A549 (cell line): ENCODE results near the gene OPRM1. TPM values are rescaled to one million over a fixed set of nuclear protein-coding genes. Genes with fewer than 3 reads are reported as not detected.

Experiments
- ATAC-seq, 2 experiments: fragments of 200-7000 bp in 1 of 2; fragments of >200 bp in 1 of 2; cut with Nextera tagmentation in 1 of 2; cut with Tn5 transposase in 1 of 2; 3 replicates each; pipeline versions ENCODE4 v1.8.0 to v1.9.1; 2018 to 2020; ENCODE audit warnings: mild to moderate bottlenecking in 1 of 2, moderate library complexity in 1 of 2
- CTCF ChIA-PET: fragments of 300-600 bp; sonication (Branson Sonifier 250); formaldehyde crosslinking; extraction: SDS; loops from one replicate; lab custom pipeline; 2021; ENCODE audit warnings: antibody characterized with exemption, inconsistent platforms; lab: Yijun Ruan, JAX
- POLR2A ChIA-PET: fragments of 350-600 bp; formaldehyde crosslinking; extraction: SDS; loops from one replicate; lab custom pipeline; 2021; ENCODE audit warnings: antibody characterized with exemption, inconsistent platforms; lab: Yijun Ruan, JAX
- DNase-seq, 2 experiments: peaks; one replicate each; pipeline versions ENCODE4 v3.0.0 to v3.0.0-alpha.2; 2011 to 2016; ENCODE audit warnings: low read depth in 1 of 2, low spot score in 1 of 2
- FAIRE-seq: peaks from 2 replicates; lab custom pipeline; 2011; peaks lifted over from hg19 to GRCh38; lab: Jason Lieb, UNC
- H3K27ac ChIP-seq, 2 experiments: fragments of >200 bp; sonication (Bioruptor Twin); formaldehyde crosslinking; 3 replicates each; pipeline ENCODE4 v1.5.1; 2016 to 2017
- H3K4me1 ChIP-seq: fragments of >200 bp; sonication (Bioruptor Twin); formaldehyde crosslinking; 3 replicates; pipeline ENCODE4 v1.6.1; 2016
- H3K4me2 ChIP-seq: fragments of >200 bp; sonication (Bioruptor Twin); formaldehyde crosslinking; 3 replicates; pipeline ENCODE4 v1.6.1; 2016
- H3K4me3 ChIP-seq: fragments of >200 bp; sonication (Bioruptor Twin); formaldehyde crosslinking; 3 replicates; pipeline ENCODE4 v1.5.1; 2016
- H3K9me3 ChIP-seq: fragments of >200 bp; sonication (Bioruptor Twin); formaldehyde crosslinking; 3 replicates; pipeline ENCODE4 v1.6.1; 2016
- CBX2 ChIP-seq: fragments of 200-600 bp; sonication (generic); IDR thresholded peaks from 2 replicates; pipeline ENCODE4 v1.6.1; 2016; ENCODE audit warnings: low read depth, mild to moderate bottlenecking, borderline replicate concordance
- CHD2 ChIP-seq: fragments of 150-350 bp; IDR thresholded peaks from 2 replicates; pipeline ENCODE4 v1.6.1; 2014; ENCODE audit warnings: low read length; ENCODE audit not compliant: partially characterized antibody
- CHD4 ChIP-seq: fragments of 200-600 bp; sonication (generic); IDR thresholded peaks from 2 replicates; pipeline ENCODE4 v1.6.1; 2016; ENCODE audit warnings: antibody characterized with exemption, mild to moderate bottlenecking, borderline replicate concordance
- E2F6 ChIP-seq: IDR thresholded peaks from 2 replicates; pipeline ENCODE4 v1.6.1; 2012; ENCODE audit warnings: low read depth, borderline replicate concordance
- EHF ChIP-seq: fragments of 250-450 bp; sonication (Bioruptor Pico); IDR thresholded peaks from 2 replicates; pipeline ENCODE4 v1.5.0; 2020; ENCODE audit warnings: mild to moderate bottlenecking
- EHMT2 ChIP-seq: fragments of 200-600 bp; sonication (generic); IDR thresholded peaks from 2 replicates; pipeline ENCODE4 v1.6.1; 2016; ENCODE audit warnings: antibody characterized with exemption, low read depth, mild to moderate bottlenecking, moderate library complexity
- ELK1 ChIP-seq: fragments of 150-350 bp; IDR thresholded peaks from 2 replicates; pipeline ENCODE4 v1.6.1; 2014; ENCODE audit warnings: low read depth, mild to moderate bottlenecking, low read length
- EP300 ChIP-seq, 2 experiments: fragments of >200 bp; sonication (Bioruptor Twin); formaldehyde crosslinking; IDR thresholded peaks; 2 replicates in 1 of 2; 3 replicates in 1 of 2; pipeline ENCODE4 v1.6.1; 2016 to 2017
- FOSL2 ChIP-seq, 2 experiments: fragments of 450-650 bp in 1 of 2; fragments of >200 bp in 1 of 2; sonication (Bioruptor Twin) in 1 of 2; formaldehyde crosslinking; IDR thresholded peaks; 2 replicates each; pipeline versions ENCODE4 v1.5.0 to v1.6.1; 2016 to 2020; ENCODE audit warnings: mild to moderate bottlenecking in 1 of 2, moderate library complexity in 1 of 2
- HEYL ChIP-seq: fragments of 250-450 bp; sonication (Bioruptor Pico); IDR thresholded peaks from 2 replicates; pipeline ENCODE4 v1.8.0; 2021; ENCODE audit warnings: mild to moderate bottlenecking, moderate library complexity
- HMGXB4 ChIP-seq: fragments of 250-450 bp; sonication (Bioruptor Pico); IDR thresholded peaks from 2 replicates; pipeline ENCODE4 v1.5.0; 2021; ENCODE audit warnings: mild to moderate bottlenecking, moderate library complexity, borderline replicate concordance
- HOXB13 ChIP-seq: fragments of 250-450 bp; sonication (Bioruptor Pico); IDR thresholded peaks from 2 replicates; pipeline ENCODE4 v1.5.0; 2020; ENCODE audit warnings: low read depth, mild to moderate bottlenecking, moderate library complexity
- NR3C1 ChIP-seq: fragments of >200 bp; sonication (Bioruptor Twin); formaldehyde crosslinking; IDR thresholded peaks from 3 replicates; pipeline ENCODE4 v1.6.1; 2017
- RARB ChIP-seq: fragments of 250-450 bp; sonication (Bioruptor Pico); IDR thresholded peaks from 2 replicates; pipeline ENCODE4 v1.8.0; 2021; ENCODE audit warnings: mild to moderate bottlenecking, moderate library complexity
- RFX5 ChIP-seq: fragments of 450-650 bp; IDR thresholded peaks from 2 replicates; pipeline ENCODE4 v1.7.1; 2014; ENCODE audit warnings: antibody characterized with exemption, mild to moderate bottlenecking, moderate library complexity
- RNF2 ChIP-seq: fragments of 200-600 bp; sonication (generic); IDR thresholded peaks from 2 replicates; pipeline ENCODE4 v1.6.1; 2016; ENCODE audit warnings: low read depth, mild to moderate bottlenecking, antibody characterized with exemption, moderate library complexity, borderline replicate concordance
- SMC3 ChIP-seq: fragments of >200 bp; sonication (Bioruptor Twin); formaldehyde crosslinking; IDR thresholded peaks from 3 replicates; pipeline ENCODE4 v1.6.1; 2018; ENCODE audit warnings: inconsistent platforms
- TP53 ChIP-seq: fragments of 250-450 bp; sonication (Bioruptor Pico); IDR thresholded peaks from 2 replicates; pipeline ENCODE4 v1.5.0; 2021; ENCODE audit warnings: mild to moderate bottlenecking, moderate library complexity
- ZC3H11A ChIP-seq: fragments of 450-650 bp; IDR thresholded peaks from 2 replicates; pipeline ENCODE4 v1.6.1; 2014; ENCODE audit warnings: antibody characterized with exemption, mild to moderate bottlenecking
- ZNF302 ChIP-seq: fragments of 250-450 bp; sonication (Bioruptor Pico); IDR thresholded peaks from 2 replicates; pipeline ENCODE4 v1.9.0; 2021; ENCODE audit warnings: inconsistent platforms, mild to moderate bottlenecking, moderate library complexity
- WGBS: methylation state at CpG from one replicate; pipeline ENCODE4 v1.1.6; 2017; ENCODE audit errors: missing lambda C conversion rate; 5-methylcytosine and 5-hydroxymethylcytosine counted together
- polyA plus RNA-seq, 4 experiments: library from polyadenylated mRNA; depleted of rRNA in 3 of 4; stranded (reverse); fragments of >200 nt; fragmentation: RNase III in 1 of 4; extraction: RNeasy Plus Mini Kit Qiagen cat#74134 plus additional on column Dnase treatment in 1 of 4; gene quantifications; 2 replicates in 3 of 4; 3 replicates in 1 of 4; pipeline ENCODE4 v1.2.3, GENCODE V29; 2011 to 2017
- TF ChIP-seq, protein P1 (sequence below): IDR thresholded peaks from 2 replicates; pipeline ENCODE4 v1.6.1; 2012

The OPRM1 gene
- polyA plus RNA-seq, 2 of the 4 experiments (the other 2 are of a cell fraction), result not detected

GRCh38 chr6:154280521-154280920 lies 241.5 kb downstream of the OPRM1 start:
- H3K4me2 ChIP-seq, result no peak overlapping the region
- no peak for ATAC-seq
- WGBS, result 90% methylated on average over 2 of the region's 2 CpGs
- H3K9me3 ChIP-seq, result no peaks in the 10 kb centered on the region
- ChIA-PET POLR2A (no interaction called here), CTCF (interaction anchor here (0.8 to 1.6 kb wide), 2 partner anchors 125 to 129 kb away, joined by 4 read pairs; no protein-coding TSS in a partner anchor)
- DNase-seq, result no peak
- H3K4me3 ChIP-seq, result no peak overlapping the region
- no peaks in the 10 kb centered on the region for H3K4me1 ChIP-seq
- TF ChIP-seq FOSL2 (IDR thresholded peaks at IDR 0.05), result no peak
- TF ChIP-seq FOSL2 (CRISPR knock-in tag; IDR thresholded peaks at IDR 0.05), result no peak
- no peak for TF ChIP-seq RNF2
- no peak for TF ChIP-seq HOXB13 (CRISPR knock-in tag)
- TF ChIP-seq E2F6, result no peak
- no peak for TF ChIP-seq CBX2
- no peak for TF ChIP-seq CHD2
- no peak for TF ChIP-seq SMC3
- TF ChIP-seq EHF (CRISPR knock-in tag), result no peak
- TF ChIP-seq ZC3H11A, result no peak
- TF ChIP-seq EHMT2, result no peak
- no peak for TF ChIP-seq EP300 (IDR thresholded peaks at IDR 0.05)
- no peak for TF ChIP-seq CHD4
- no peak for TF ChIP-seq HMGXB4 (CRISPR knock-in tag)
- TF ChIP-seq, protein P1, sequence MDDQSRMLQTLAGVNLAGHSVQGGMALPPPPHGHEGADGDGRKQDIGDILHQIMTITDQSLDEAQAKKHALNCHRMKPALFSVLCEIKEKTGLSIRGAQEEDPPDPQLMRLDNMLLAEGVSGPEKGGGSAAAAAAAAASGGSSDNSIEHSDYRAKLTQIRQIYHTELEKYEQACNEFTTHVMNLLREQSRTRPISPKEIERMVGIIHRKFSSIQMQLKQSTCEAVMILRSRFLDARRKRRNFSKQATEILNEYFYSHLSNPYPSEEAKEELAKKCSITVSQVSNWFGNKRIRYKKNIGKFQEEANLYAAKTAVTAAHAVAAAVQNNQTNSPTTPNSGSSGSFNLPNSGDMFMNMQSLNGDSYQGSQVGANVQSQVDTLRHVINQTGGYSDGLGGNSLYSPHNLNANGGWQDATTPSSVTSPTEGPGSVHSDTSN, result no peak
- no peak for TF ChIP-seq RFX5
- no peak for TF ChIP-seq RARB
- TF ChIP-seq NR3C1, result no peak
- TF ChIP-seq ZNF302 (CRISPR knock-in tag), result no peak
- TF ChIP-seq TP53 (CRISPR knock-in tag), result no peak
- no peak overlapping the region for H3K27ac ChIP-seq
- no peak for FAIRE-seq

GRCh38 chr6:154284313-154284853 lies 245.3 kb downstream of the OPRM1 start:
- Histone ChIP-seq H3K4me1 (no peaks in the 10 kb centered on the region), H3K4me3 (no peak overlapping the region), H3K9me3 (no peaks in the 10 kb centered on the region), H3K27ac (no peak overlapping the region), H3K4me2 (no peak overlapping the region)
- no peak for FAIRE-seq
- 76% methylated on average over 7 of the region's 7 CpGs for WGBS
- POLR2A ChIA-PET, result no interaction called here
- TF ChIP-seq ZC3H11A (no peak), HOXB13 (CRISPR knock-in tag) (no peak), HEYL (CRISPR knock-in tag) (no peak), ELK1 (no peak), RFX5 (no peak), SMC3 (no peak)
- CTCF ChIA-PET, result no interaction called here
- DNase-seq, result no peak
- no peak for ATAC-seq
